Stimulated activated CD4-positive, alpha-beta T cell treated with anti-CD3 and anti-CD28 coated beads, TNF-alpha, amount 100 ng/mL, for 1 hour (primary cell): Measurements from ENCODE around the gene CD44.

Source experiments
- DNase-seq, 3 donors: peaks; one replicate each; pipeline ENCODE4 v3.0.0-alpha.2; 2020; ENCODE audit warnings: low read depth in 3 of 3, low spot score in 1 of 3

The CD44 gene

DNA sequence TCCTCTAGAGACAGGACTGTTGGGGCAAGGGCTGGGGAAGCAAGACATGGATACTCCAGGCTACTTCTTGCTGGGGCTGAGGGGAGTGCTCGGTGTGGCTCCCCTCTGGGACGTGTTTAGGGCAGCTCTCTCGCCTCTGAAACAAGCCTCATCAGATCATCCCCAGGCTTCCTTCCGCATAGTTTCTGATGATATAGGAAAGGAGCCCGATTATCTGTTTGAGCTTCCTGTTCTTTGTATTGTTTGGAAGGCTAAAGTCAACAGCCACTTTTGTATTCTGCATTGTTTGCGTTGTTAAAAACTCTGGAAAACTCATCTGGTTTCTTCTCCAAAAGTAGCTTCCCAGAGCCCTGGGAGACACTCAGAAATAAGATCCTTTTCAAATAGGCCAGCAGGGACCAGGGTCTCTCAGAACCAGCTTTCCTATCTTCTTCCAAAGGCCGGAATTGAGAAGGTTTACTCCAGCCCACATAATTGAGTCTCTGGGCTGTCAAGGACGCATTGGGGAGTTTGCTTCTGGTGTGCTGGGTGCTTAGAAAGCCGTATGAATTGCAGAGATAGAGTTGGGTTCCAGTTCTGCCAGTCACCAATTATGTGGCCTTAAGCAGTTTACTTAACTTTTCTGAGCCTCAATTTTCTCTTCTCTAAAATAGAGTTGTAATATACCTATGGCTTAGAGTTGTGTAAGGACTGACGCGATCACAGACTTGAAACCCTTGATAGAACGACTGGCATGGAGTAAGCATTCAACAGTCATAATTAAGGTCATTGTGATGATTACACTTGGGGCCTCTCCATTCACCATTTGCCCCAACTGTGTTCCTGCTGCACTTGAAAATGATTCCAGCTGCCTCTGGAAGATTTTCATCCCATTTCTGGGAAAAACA, 19.1 kb downstream of the CD44 start:
- no peak for DNase-seq

DNA sequence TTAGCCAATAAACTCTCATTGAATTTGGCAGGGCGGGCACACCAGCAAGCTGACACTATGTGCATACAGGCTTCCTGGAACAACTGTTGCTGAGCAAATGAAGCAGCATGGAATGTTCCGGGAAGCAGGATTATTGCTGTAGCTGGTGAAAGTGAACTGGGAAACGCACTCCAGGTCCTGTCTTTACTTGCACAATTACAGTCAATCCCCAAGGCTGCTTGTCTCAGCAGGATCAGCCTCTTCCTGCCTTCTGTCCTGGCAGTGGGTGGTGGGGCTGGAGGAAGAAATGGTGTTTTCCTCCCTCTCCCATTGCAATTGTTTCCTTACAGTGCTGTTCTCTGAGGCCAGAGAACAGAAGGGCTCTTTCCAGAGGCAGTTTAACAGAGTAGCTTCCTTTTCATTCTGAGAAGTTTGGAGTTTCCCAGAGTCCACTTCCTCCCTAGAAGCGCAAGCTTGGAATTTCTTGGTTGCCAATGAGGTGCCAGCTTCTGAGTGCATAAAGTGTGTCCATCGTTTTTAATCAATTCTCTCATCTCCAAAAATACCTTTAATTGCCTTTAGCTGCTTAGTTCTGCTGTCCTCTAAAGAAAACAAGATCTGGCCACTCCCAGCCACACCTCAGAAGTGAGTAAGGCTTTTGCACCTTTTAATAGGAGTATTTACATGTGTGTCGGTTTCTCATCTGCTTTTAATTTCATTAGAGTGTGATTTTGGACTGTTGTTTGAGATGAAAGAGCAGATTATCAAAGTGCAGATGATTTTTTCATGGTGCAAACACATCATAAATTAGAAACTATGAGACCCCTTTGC, 19.9 kb downstream of the CD44 start:
- DNase-seq = no peak

DNA sequence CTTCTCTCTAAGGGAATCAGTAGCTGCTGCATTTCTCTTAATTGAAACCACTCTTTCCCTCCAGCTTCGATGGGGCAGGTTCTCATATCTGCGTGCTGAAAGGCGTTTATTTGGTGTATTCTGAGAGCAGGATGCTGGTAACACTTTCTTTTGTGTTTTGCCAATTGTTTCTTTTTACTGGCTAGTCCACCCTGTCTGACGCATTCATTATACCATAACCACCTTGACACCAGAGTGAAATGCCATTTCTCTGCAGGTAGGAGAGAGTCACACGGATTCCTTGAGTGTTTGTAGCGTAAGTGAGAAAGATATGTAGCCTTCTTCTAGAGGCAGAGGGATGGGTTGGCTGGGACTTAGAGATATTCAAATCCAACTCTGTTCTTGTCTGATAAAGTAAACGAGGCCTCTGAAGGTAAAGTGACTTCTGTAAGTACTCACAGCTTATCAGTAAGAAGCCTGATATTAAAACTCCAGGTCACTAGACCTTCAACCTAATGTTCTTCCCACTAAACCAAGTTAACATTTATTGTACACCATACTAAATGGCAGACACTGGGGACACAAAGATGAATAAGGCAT, 21.4 kb downstream of the CD44 start:
- no peak for DNase-seq

DNA sequence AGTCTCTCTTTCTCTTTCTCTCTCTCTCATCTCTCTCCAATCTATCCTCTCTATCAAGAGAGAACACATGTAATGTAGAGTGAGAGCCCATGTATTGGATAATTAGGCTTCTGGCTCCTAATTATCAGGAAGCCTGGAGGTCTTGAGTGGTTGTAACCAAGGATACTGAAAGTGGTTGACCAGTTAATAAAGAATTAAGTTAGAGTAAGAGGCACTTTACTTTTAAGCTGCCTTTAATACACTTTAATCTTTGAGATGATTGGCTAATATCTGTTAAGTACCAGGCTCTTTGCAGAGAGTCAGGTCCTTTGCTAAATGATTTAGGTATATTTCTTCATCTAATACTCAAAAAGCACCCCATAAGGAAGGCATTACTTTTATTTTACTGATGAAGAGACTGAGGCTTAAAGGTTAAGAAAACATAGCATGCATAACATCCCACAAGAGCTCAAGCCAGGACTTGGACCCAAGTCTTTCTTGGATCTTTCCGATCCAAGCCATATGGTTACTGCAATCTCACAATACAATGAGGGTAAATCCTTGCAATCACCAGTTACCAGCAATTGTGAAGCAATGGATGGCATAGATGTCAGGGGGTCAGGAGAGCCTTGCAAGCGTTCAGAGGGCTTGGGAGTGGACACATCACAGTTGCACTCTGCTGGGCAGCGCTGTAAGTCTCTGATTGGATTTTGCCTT, 22.1 kb downstream of the CD44 start:
- DNase-seq = no peak

DNA sequence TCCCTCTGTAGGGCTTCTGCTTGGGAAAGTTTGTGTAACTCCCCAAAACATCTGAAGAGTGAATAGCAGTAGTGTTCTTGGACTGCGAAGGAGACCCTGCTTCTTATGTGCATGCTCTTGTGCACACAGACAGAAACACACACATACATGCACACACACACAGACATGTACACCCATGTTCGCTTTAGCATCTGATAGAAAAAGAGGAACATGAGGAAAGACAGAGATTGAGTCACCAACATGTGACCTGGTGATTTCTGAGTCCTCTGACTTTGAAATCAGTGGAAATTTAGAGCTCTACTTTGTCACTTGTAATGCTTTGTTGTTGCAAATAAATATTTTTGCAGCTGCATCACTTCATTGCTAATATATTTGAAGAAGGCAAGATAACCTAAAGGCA, 23.8 kb downstream of the CD44 start:
- no peak for DNase-seq

DNA sequence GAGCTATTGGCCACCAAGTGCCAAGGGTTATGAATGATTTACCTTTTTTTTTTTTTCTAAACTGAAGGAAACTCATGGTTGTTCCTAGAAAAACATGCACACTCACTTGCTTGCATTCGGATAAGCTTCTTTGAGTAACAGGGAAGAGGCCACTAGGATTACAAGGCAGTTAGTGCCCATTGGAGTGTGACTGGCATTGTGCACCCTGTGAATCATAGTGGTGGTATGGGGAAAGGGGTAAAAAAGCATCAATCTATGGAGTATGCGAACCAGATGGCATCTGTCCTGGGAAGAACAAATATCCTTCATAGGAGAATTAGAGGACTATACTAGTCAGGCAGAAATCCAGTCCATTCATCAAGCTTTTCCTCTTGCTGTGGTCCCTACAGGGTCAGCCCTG, 24.2 kb downstream of the CD44 start:
- no peak for DNase-seq

DNA sequence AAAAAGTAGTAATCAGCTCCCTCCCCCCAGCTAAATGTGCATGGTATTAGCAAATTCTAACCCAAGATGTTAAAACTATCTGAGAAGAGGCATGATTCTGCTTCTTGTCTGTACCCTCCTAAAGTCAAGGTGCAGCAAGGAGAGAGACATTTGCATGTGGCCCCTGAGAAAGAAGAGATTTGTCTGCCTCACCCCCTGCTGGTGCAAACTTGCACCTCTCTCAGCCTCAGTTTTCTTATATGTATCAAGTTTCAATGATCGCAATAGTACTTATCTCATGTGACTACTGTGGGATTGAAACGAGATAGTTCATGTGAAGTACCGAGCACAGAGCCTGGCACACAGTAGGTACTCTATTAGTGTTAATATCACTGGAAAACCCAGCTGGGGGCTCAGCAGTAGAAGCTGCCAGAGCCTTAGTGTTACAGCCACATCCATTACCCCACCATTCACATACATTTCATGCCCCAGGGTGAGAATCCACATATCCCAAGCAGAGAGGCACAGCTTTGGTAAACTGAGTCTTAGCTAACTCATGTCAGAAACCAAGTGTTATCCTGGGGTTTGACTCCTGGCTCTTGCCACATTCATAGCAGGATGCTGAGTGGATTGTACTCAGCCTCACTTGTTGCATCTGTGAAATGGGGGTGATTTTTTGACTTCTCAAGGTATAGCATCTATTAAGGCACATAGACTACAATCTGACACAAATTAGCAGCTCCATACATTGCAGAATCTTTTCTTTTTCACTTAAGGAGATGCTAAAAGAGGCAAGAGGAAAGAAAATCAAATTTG, 24.9 kb downstream of the CD44 start:
- no peak for DNase-seq

DNA sequence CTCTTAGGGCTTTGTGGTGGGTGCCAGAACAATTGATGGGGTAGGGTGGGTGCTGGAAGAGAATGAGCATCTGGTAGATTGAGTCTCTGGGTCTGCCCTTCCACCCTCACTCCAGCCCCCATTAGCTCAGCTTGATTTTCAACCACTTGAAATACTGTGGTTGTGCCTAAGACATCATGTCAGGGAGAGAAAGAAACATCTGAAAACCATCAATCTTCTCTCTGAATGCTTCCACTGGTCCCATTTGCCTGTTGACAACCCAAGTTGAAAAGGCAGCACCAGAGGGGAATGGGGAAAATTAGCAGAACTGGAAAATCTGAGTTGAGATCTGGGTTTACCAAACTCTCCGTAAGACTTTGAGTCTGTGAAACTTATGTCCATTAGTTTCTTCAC, 26.1 kb downstream of the CD44 start:
- DNase-seq = no peak

DNA sequence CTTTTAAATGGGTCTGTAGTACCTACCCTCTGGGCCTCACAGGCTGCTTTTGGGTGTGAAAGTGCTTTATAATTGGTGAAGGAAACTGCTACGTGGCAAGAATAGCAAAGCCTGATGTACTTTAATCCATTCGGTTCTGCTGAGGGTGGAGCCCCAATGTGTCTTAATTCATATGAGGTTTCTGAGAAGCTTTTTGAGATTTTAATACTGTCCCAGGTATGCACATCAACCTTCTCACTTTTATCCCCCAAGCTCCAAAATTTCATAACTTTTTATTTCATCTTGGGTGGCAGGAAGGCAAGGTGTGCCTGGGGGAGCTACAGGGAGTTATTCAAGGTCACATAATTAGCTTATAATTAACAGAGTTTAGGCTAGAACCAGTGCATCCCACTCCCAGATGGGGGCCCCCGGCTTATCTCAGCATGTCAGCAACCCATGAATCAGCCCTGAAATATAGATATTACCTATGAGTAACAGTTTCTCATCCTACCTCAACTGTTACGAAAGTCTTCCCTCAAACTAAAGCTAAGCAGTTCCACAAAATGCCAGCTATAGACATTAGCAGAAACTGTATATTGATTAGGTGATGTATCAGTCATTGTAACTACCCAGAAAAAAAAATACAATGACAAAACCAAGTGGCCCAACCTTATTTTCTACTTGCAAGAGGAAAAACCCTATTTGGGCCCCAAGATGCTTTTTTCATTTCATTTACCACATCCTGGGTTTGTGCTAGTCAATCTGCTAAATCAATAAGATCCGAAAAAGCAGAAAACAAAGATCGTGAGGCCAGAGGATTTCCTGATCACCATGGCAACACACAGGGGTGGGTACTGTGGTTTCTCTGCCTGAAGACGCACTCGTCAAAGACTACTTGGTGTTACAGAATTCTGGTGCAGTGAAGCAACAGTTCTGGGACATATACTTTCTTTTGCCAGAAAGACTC, 26.7 kb downstream of the CD44 start:
- peak; percentile 41 to 80 (median 61) for DNase-seq

DNA sequence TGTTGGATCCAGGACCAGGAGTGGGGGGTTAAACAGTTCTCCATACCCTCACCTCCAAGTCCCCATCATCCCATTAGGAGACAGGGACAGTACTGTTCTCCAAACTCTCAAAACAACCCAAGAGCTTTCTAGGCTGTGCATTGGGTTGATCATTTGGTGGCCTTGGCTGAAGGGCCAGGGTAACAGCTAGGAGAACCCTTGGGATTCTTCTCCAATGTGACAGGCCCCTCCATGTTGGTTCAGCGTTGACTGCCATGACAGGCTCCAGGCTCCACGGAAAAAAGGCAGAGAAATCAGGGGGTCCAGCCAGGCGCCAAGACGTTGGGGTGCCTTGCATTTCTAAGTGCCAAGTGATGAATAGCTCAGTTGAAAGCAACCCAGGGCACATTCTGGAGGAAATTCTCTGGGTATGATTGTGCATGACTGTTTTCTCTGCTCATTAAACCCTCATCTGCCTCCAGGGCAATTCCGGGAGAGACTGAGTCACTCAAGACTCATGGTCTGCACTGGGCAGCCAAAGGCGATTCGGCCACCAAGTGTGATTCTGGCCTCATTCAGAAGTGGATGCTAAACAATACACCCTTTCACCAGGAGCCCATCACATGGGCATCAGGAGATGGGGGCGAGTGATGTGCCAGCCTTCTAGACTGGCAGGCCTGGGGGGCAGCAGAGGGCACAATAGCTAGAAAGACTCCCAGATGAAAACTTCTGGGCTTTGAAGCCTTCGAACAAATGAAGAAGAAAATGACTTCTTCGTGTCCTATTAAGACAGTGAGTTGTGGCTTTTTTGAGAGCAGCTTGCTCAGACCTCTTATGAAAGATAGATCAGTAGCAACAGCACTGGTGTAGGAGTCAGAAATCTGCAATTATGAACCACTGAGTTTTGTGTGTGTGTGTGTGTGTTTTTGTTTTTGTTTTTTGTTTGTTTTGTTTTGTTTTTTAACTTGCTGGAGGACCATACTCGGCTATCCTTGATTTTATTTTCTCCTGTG, 27.7 kb downstream of the CD44 start:
- no peak for DNase-seq

DNA sequence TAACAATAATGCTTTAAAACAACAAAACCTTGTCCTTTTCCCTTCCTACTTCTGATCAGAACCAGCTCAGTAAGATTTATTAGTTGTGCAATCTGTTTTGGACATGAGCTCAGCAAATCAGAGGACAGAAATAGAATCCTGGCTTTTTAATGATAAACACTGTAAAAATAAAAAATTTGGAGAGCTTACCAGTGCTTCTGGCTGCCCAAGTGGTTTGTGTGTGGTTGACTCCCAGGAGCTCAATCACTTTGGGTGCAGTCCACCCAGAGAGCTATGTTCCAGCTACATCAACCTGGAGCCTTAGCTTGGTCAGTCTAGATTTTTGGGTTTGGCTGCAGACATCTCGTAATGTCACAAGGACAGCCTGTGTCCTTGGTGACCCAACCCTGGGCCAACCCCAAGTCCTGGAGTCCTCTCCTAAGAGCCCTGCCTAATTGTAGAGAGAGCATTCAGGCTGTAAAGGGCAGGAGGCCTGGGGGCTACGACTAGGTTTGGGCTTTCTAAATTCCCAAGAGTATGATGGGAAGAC, 28.5 kb downstream of the CD44 start:
- DNase-seq = no peak

DNA sequence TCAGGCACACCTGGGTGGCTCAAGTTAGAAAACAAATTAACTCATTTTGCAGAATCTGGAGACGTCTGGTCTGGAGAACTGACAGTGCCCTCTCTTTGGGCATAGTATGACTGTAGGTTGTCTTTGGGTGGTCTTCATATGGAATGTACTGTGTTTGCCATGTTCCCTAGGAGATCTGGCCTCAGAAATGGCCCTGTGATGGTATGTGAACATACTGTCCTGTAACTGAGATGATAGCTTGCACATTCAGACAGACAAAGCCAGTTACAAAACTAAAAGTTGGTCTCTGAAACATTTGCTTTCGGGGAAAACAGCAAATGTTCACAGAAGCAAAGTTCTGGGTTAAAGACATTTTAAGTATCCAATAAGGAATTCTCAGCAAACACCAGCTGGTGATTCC, 29.7 kb downstream of the CD44 start:
- no peak for DNase-seq

DNA sequence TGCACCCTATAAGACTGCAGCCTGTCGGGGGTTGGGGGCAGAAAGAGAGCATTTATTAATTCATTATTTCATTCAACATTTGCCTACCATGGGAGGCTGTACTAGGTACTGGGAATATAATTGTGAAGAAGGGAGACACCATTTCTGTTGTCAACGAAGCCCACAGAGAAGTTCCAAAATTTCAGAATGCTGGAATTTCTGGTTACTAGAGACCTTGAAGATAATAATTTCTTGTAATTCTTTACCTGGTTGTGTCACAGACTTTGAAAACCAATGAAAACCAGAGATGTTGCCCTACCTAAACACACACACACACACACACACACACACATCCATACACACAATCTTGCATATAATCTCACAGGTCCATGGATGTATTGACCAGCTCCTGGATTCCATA, 30.1 kb downstream of the CD44 start:
- no peak for DNase-seq

DNA sequence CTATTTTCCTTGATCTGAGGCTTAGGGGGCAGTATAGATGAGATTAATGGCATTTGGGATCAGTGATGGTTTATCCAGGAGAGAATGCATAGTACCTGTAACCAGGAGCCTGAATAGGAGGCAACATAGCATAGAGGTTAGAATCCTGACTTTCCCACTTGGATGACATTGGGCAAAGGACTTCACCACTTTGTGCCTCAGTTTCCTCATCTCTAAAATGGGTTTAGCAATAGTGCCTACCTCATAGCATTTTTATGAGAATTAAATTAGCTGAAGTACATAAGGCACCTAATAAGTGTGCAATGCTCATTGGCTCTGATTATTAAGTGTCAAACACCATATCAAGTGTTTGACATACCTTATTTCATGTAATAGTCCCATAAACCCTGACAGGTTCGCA, 30.8 kb downstream of the CD44 start:
- no peak for DNase-seq

DNA sequence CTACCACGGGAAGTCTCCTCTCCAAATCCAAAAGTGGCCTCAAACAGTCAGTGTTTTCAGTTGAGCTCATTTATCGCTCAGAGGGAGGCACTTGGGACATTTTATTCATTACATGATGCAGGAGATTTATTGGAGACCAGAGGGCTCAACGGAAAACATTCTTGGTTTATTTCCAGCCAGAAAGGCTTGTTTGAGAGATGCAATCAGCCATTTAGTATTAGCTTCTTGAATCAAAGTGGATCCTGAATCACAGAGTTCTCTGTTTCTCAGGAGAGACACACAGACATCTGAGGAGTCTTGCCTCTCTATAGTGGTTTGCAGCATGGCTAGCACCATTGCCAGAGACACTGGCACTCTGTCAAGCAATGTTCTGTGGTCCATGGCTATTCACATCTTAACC, 31.5 kb downstream of the CD44 start:
- no peak for DNase-seq

DNA sequence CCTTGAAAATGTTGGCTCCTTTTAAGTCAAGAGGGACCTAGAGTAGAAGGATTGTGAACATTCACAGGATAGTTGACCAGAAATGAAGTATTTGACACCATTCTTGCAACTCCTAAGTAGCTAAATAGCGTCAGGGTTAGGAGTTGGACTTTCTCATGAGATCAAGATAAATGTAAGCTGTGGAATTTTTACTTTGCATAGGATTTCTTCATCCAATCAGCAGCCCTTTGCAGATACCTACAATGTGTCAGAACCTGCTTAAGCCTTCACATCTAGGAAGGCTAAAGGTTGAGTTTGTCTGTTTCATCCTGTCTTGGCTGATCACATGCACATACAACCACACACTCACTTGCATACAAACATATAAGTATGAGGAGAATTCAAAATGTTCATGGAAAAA, 32.3 kb downstream of the CD44 start:
- DNase-seq = no peak

DNA sequence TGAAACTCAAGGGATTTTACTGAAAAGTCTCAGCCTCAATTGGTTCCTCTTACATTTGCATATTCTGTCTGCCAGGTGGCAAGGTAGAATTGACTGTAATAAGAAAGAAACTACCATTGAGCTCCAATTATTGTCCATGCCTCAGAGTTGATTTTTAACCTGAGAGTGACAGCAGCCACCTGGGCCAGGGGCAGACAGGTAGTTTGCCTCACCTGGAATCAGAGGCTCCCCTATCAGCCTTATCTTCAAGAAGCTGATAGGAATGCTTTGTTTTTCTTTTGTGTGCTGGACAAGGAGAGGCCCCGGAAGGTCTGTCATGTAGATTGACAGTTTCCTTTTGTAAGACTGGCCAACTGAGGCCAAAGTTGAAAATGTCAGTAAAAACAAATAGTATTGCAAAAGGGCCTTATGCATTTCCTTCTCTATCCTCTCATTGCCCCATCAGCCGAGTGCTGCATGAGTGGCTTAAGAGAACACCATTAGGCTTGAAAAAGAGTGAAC, 34.1 kb downstream of the CD44 start:
- no peak for DNase-seq
